Suprapubic skin (tissue), 4 donors: ENCODE measurements around the gene PHEX. TPM values are rescaled to one million over a fixed set of nuclear protein-coding genes. Genes with fewer than 3 reads are reported as not detected.

ENCODE experiments used
- DNase-seq, 2 donors: peaks; one replicate each; pipeline ENCODE4 v3.0.0-alpha.2; 2019; ENCODE audit warnings: low spot score in 2 of 2
- H3K27ac ChIP-seq: fragments of 200-600 bp; sonication (generic); one replicate; pipeline ENCODE4 v1.5.1; 2019
- H3K27me3 ChIP-seq: fragments of 200-600 bp; sonication (generic); one replicate; pipeline ENCODE4 v1.5.1; 2019
- H3K36me3 ChIP-seq: fragments of 200-600 bp; sonication (generic); one replicate; pipeline ENCODE4 v1.5.1; 2019
- H3K4me1 ChIP-seq: fragments of 200-600 bp; sonication (generic); one replicate; pipeline ENCODE4 v1.5.1; 2019
- H3K4me3 ChIP-seq: fragments of 200-600 bp; sonication (generic); one replicate; pipeline ENCODE4 v1.5.1; 2019; ENCODE audit warnings: mild to moderate bottlenecking
- H3K9me3 ChIP-seq: fragments of 200-600 bp; sonication (generic); one replicate; pipeline ENCODE4 v1.5.1; 2019
- CTCF ChIP-seq, 2 donors: fragments of 200-600 bp in 1 of 2; fragments of 450-650 bp in 1 of 2; sonication (generic) in 1 of 2; IDR thresholded peaks; one replicate each; pipeline ENCODE4 v1.5.1; 2016 to 2019; ENCODE audit warnings: antibody characterized with exemption in 2 of 2, mild to moderate bottlenecking in 1 of 2, moderate library complexity in 1 of 2
- EP300 ChIP-seq: sonication (generic); formaldehyde crosslinking; IDR thresholded peaks from one replicate; pipeline ENCODE4 v1.6.1; 2017; ENCODE audit warnings: antibody characterized with exemption
- POLR2A ChIP-seq, 2 donors: fragments of 450-650 bp; IDR thresholded peaks; one replicate each; pipeline ENCODE4 v1.6.1; 2017; ENCODE audit warnings: antibody characterized with exemption in 2 of 2, mild to moderate bottlenecking in 2 of 2, moderate library complexity in 2 of 2
- POLR2AphosphoS5 ChIP-seq, 3 donors: sonication (generic); formaldehyde crosslinking; IDR thresholded peaks; one replicate each; pipeline ENCODE4 v1.6.1; 2017; ENCODE audit warnings: antibody characterized with exemption in 3 of 3
- WGBS: methylation state at CpG from one replicate; pipeline ENCODE4 v1.1.5; 2018; 5-methylcytosine and 5-hydroxymethylcytosine counted together
- total RNA-seq, 4 donors: library from RNA; depleted of rRNA; stranded (reverse); fragments of >200 nt; gene quantifications; one replicate each; pipeline ENCODE4 v1.1.0, GENCODE V29; 2016

PHEX gene
- total RNA-seq, 4 donors from 2014 or later: 0.21 to 0.32 (median 0.30) TPM; not detected in 1

GRCh38 chrX:22025751-22026150, 6.4 kb upstream of the PHEX start:
- WGBS: 85% methylated on average over 7 of the region's 7 CpGs

DNA sequence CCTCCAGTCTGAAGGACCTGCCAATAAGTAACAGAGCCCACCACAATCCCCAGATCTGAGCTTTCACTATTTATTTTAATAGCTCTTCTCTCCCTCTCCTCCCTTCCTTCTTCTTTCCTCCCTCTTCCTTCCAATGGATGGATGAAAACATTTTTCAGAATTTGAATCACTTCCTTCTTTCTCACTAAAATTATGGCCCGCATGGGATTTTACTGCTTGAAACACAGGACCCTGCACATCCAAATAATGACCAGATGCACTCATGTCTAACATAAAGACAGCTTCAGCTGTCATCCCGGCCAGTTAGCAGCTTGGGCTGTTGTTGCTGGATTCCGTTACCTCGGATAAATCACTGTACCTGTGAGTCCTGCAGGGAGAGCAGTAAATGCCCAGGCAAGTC, 5.4 kb upstream of the PHEX start:
- no peaks in the 10 kb centered on the region for H3K27me3 ChIP-seq
- H3K4me3 ChIP-seq: no peak overlapping the region
- WGBS: 69% methylated on average over 4 of the region's 4 CpGs

More at GRCh38 chrX:22025751-22026150, 6.4 kb upstream of the PHEX start:
- Histone ChIP-seq H3K4me1 (no peaks in the 10 kb centered on the region), H3K9me3 (no peaks in the 10 kb centered on the region), H3K27me3 (no peaks in the 10 kb centered on the region), H3K27ac (no peak overlapping the region), H3K4me3 (no peak overlapping the region), H3K36me3 (no peaks in the 10 kb centered on the region)
- TF ChIP-seq POLR2AphosphoS5 (IDR thresholded peaks at IDR 0.05) (no peak), EP300 (no peak), POLR2A (IDR thresholded peaks at IDR 0.05) (no peak), CTCF (IDR thresholded peaks at IDR 0.05) (no peak)
- DNase-seq: no peak

GRCh38 chrX:22032506-22032905, 381 bp downstream of the PHEX start:
- no peak overlapping the region for H3K27ac ChIP-seq
- no peak for DNase-seq
- H3K27me3 ChIP-seq: no peaks in the 10 kb centered on the region
- no peaks in the 10 kb centered on the region for H3K4me1 ChIP-seq
- no peak overlapping the region for H3K4me3 ChIP-seq
- no peak for TF ChIP-seq POLR2AphosphoS5 (IDR thresholded peaks at IDR 0.05)
- no peak for TF ChIP-seq EP300
- TF ChIP-seq CTCF (IDR thresholded peaks at IDR 0.05): no peak
- TF ChIP-seq POLR2A (IDR thresholded peaks at IDR 0.05): no peak
- H3K9me3 ChIP-seq: no peaks in the 10 kb centered on the region
- 63% methylated on average over 6 of the region's 6 CpGs for WGBS
- H3K36me3 ChIP-seq: no peaks in the 10 kb centered on the region

More for the DNA sequence above, 5.4 kb upstream of the PHEX start:
- no peak for TF ChIP-seq POLR2AphosphoS5 (IDR thresholded peaks at IDR 0.05)
- no peak for TF ChIP-seq EP300
- TF ChIP-seq POLR2A (IDR thresholded peaks at IDR 0.05): no peak
- no peak for TF ChIP-seq CTCF (IDR thresholded peaks at IDR 0.05)
- Histone ChIP-seq H3K36me3 (no peaks in the 10 kb centered on the region), H3K9me3 (no peaks in the 10 kb centered on the region), H3K4me1 (no peaks in the 10 kb centered on the region), H3K27ac (no peak overlapping the region)
- no peak for DNase-seq

DNA sequence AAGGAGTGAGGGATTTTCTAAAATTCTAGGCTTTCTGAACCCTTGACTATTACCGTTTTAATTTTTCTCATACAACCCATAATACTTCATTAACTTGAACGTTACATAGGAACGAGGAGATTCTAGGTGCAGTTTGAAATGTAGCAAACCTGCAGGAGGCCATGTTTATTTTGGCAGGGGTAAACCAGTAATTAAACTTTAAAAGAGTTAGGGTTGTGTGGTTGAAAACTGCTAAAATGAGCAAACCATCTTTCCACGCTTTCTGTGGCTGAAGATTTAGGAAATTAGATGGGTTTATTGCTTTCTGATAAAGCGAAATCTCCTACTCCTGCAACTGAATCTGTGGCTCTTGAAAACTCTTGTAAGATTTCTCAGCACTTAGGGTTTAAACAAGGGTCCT, 1.7 kb downstream of the PHEX start:
- 75% methylated on average over 5 of the region's 5 CpGs for WGBS
- H3K27ac ChIP-seq: no peak overlapping the region
- TF ChIP-seq POLR2A (IDR thresholded peaks at IDR 0.05): no peak
- TF ChIP-seq EP300: no peak
- TF ChIP-seq POLR2AphosphoS5 (IDR thresholded peaks at IDR 0.05): no peak
- TF ChIP-seq CTCF (IDR thresholded peaks at IDR 0.05): no peak
- no peak overlapping the region for H3K4me3 ChIP-seq
- H3K27me3 ChIP-seq: no peaks in the 10 kb centered on the region
- no peaks in the 10 kb centered on the region for H3K9me3 ChIP-seq
- no peaks in the 10 kb centered on the region for H3K4me1 ChIP-seq
- no peak for DNase-seq
- H3K36me3 ChIP-seq: no peaks in the 10 kb centered on the region

DNA sequence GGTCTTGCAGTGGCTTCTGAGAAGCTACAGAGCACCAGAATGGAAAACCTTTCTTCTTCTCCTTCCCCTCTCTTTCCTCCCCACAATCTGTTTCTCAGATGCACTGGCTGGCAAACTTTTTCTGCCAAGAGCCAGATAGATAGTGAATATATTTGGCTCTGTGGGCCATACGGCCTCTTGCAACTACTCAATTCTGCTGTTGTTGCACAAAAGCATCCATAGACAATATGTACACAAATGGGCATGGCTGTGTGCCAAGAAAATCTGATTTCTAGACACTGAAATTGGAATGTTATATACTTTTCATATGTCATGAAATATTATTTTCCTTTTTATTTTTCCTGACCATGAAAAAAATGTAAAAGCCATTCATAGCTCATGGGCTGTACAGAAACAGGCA, 3.1 kb downstream of the PHEX start:
- no peak for TF ChIP-seq EP300
- TF ChIP-seq POLR2A (IDR thresholded peaks at IDR 0.05): no peak
- TF ChIP-seq POLR2AphosphoS5 (IDR thresholded peaks at IDR 0.05): no peak
- no peak for TF ChIP-seq CTCF (IDR thresholded peaks at IDR 0.05)
- no peaks in the 10 kb centered on the region for H3K4me1 ChIP-seq
- H3K36me3 ChIP-seq: no peaks in the 10 kb centered on the region
- 62% methylated on average over 1 of the region's 1 CpG for WGBS
- H3K4me3 ChIP-seq: no peak overlapping the region
- H3K27me3 ChIP-seq: no peaks in the 10 kb centered on the region
- no peak overlapping the region for H3K27ac ChIP-seq
- DNase-seq: no peak
- H3K9me3 ChIP-seq: no peaks in the 10 kb centered on the region
